GM08714 (cell line): ENCODE data around the gene LHX5.

Source experiments
- H3K4me3 ChIP-seq: fragments of 200-500 bp; sonication (Bioruptor generic); 2 replicates; pipeline ENCODE4 v1.5.1; 2014; ENCODE audit warnings: mild to moderate bottlenecking, low read length, inconsistent platforms
- ZNF274 ChIP-seq: IDR thresholded peaks from 2 replicates; pipeline ENCODE4 v1.6.1; 2012; ENCODE audit warnings: mild to moderate bottlenecking, low read depth, low read length

The LHX5 gene

GRCh38 chr12:113486722-113487121 lies 15.1 kb upstream of the LHX5 start:
- no peak for TF ChIP-seq ZNF274

DNA sequence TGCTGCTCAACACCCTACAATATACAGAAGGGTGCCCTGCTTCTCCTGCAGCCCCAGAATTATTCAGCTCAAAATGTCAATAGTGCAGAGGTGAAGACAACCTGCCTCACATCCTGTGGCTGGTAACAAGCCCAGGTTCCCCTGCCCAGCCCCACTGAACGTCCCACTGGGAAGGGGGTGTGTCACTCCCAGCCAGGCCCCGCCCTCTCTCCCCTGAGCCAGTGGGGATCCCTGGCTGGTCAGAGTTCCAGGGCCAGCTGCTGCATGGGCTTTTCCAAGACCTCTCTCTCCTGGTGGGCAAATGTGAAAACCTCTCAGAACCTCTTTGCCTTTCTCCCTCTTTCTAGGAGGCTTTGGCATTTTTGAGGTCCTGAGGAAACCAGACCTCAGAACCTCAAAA lies 13.7 kb upstream of the LHX5 start:
- H3K4me3 ChIP-seq: no peak overlapping the region
- TF ChIP-seq ZNF274: no peak

More at GRCh38 chr12:113486722-113487121, 15.1 kb upstream of the LHX5 start:
- no peak overlapping the region for H3K4me3 ChIP-seq

DNA sequence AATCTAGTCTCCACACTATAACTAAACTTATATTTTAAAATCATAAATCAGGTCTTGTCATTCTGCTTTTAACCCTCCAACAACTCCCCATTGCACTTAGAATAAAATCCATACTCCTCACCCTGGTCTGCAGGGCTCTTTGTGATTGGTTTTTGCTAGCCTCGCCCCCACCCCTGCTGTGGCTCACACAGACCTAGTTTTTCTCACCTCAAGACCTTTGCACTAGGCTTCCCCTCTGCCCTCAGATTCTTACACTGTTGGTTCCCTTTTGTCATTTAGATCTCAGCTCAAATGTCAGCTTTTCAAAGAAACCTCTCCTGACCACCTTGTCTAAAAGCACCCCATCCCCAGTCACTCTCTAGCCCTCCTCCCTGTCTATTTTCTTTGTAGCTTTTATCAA lies 10.7 kb upstream of the LHX5 start:
- TF ChIP-seq ZNF274: no peak
- no peak overlapping the region for H3K4me3 ChIP-seq

GRCh38 chr12:113480336-113480971 lies 8.8 kb upstream of the LHX5 start:
- no peak for TF ChIP-seq ZNF274
- no peak overlapping the region for H3K4me3 ChIP-seq

DNA sequence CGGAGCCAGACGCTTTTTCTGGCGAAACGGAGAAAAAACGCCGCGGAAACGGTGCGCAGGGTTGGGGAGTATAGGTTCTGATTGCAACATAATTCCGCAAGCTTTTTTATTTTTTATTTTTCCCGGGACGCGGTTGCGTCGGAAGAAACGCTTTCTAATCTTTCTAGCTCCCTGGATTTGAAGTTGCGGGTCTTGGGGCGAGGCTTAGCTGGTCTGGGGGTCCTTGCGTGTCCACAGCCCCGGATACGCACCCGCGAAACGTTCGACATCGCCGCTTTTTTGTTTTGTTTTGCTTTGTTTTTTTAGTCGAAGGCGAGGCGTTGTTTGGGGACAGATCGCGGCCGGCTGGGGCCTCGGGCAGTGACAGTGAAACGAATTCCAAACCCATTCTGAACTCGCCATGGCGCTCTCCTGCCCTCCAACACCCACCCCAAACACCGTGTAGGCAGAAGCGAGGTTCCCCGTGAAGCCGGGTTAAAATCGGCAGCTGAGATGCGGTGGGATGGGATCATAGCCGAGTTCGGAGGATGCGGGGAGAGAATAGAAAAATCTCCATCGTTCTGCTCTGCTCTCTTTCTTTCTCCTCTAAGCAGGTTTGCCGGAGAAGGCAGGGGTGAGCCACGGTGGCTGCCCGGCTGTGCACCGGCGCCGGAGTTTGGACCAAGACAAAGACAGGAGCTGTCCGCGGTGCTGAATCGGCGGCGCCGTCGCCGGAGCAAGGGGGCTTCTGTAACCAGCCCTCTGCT lies 8.1 kb upstream of the LHX5 start:
- H3K4me3 ChIP-seq: no peak overlapping the region
- no peak for TF ChIP-seq ZNF274

GRCh38 chr12:113479216-113479589 lies 7.5 kb upstream of the LHX5 start:
- H3K4me3 ChIP-seq: no peak overlapping the region
- TF ChIP-seq ZNF274: no peak

GRCh38 chr12:113478351-113479011 lies 6.8 kb upstream of the LHX5 start:
- no peak for TF ChIP-seq ZNF274
- H3K4me3 ChIP-seq: no peak overlapping the region

GRCh38 chr12:113477842-113478215 lies 6.2 kb upstream of the LHX5 start:
- no peak for TF ChIP-seq ZNF274
- H3K4me3 ChIP-seq: no peak overlapping the region

DNA sequence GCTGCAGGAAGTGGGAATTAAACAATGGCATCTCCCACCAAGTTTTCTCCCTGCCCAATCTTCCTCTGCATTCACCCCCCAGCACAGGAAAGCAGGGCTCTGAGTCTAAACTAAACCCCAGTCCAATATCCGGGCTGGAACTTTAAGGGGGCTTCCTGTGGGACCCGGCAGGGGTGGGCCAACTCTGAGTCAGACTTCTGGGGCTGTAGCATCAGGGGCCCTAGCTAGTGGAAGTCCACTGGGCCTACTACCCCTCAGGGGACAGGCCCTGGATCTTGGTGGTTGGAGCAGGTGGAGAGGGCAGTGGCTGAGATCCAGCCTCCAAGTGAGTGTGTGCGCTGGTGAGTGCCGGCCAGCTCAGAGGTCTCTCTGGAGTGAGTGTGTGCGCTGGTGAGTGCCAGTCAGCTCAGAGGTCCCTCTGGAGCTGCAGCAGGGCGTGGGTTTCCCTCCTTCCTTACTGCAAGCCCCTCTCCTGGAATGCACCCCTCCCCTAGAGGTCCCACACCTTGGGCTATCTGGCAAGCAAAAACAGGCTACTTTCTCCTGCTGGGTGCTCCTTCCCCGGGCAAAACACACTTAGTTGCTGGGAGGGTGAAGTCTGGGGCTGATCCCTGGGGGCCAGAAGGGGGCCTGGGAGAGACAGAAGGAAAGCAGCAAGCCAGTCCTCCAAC lies 5.6 kb upstream of the LHX5 start:
- no peak for TF ChIP-seq ZNF274
- no peak overlapping the region for H3K4me3 ChIP-seq

DNA sequence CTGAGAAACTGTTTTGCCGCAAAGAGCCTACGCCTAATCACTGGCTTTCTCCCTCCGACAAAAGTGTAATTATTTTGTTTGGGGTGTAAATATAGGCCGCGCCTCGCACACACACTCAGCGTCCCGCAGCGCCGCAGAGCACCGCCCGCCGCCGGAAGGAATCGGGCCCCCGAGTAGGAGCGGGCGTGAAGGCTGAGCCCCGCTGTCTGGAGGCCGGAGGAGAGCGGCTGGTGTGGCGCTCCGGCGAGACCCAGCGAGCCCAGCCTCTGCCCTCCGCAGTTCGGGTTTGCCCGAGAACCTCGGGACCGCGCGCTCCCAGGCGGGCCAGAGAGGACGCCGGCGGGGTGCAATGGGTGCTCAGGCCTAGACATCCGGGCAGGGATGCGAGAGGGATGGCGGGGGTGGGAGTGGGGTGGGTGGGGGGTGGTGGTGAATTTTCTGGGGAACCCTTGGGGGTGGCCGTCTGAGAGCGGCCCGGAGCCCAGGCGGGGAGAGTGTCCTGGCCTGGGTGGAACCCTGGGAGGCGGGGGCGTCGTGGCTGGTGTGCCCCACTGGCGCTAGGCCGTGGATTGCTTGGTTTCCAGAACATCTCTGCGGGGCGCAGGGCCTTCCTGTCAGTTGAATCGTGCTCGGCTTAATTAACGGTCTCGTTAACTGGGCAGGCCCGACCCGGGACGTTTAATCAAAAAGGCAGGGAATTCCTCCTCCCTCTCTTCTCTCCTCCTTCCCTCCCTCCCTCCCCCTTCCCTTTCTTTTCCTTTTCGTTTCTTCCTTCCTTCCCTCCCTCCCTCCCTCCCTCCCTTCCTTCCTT lies 4.7 kb upstream of the LHX5 start:
- TF ChIP-seq ZNF274: no peak
- H3K4me3 ChIP-seq: no peak overlapping the region

- no peak overlapping the region for H3K4me3 ChIP-seq
Observed at GRCh38 chr12:113475451-113476175, 3.9 kb upstream of the LHX5 start.

DNA sequence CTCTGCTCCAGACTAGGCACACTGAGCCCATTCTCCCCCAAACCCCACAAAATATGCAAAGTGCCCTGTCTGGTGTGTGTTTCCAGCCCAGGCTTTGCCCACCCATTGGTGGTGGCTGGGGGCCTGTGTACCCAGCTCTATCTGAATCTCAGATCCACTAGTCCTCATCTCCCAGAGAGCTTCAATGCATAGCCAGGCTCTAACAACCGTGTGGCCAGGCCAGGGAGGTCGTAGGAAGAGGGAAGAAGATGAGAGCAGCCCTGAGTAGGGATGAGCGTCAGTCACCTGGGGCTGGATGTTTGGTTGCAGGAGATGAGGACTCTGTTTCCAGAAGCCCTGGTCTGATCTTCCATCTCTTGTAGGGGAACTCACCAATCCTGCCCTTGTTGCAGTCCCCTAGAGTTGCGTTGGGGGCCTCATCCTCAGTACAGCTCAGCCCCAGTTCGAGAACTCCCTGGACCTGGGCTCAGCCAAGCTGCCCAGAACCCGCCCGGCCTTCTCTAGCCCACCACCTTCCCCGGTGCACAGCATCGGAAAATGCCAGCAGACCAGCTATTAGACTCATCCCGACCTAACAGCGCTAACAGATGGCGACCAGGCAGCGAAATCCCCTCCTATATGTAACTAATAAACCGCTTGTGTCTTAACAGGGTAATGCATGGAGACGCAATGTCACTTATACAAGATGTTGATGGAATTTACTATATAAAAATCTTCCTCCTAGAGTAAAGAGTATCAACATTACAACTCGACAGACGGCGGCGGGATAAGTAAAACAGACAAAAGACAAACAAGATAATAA lies 3.2 kb upstream of the LHX5 start:
- H3K4me3 ChIP-seq: no peak overlapping the region; the same call in 1 of the 2 replicates
- no peak for TF ChIP-seq ZNF274

More at GRCh38 chr12:113475451-113476175, 3.9 kb upstream of the LHX5 start:
- no peak for TF ChIP-seq ZNF274
